Thoracic aorta (tissue), 2 donors: ENCODE measurements around the gene MTCL1. TPM values are rescaled to one million over a fixed set of nuclear protein-coding genes. Genes with fewer than 3 reads are reported as not detected.

Experiments
- ATAC-seq: fragments of 150-250 bp; one replicate; pipeline ENCODE4 v1.8.0; 2017; ENCODE audit warnings: low read depth; ENCODE audit not compliant: insufficient number of reproducible peaks, low FRiP score
- DNase-seq: peaks from one replicate; pipeline ENCODE4 v3.0.0-alpha.2; 2020; ENCODE audit warnings: low spot score
- H3K27ac ChIP-seq, 2 donors: fragments of 200-600 bp; sonication (generic); 1 replicate in 1 of 2; 2 replicates in 1 of 2; pipeline ENCODE4 v1.5.1; 2016; ENCODE audit warnings: mild to moderate bottlenecking in 2 of 2, moderate library complexity in 2 of 2
- H3K27me3 ChIP-seq: fragments of 200-600 bp; sonication (generic); replicated peaks from 2 replicates; pipeline ENCODE4 v1.6.0; 2016; ENCODE audit warnings: mild to moderate bottlenecking; ENCODE audit not compliant: insufficient read depth
- H3K36me3 ChIP-seq: fragments of 200-600 bp; sonication (generic); one replicate; pipeline ENCODE4 v1.5.1; 2016
- H3K4me1 ChIP-seq, 2 donors: fragments of 200-600 bp; sonication (generic); 1 replicate in 1 of 2; 2 replicates in 1 of 2; pipeline versions ENCODE4 v1.5.1 to v1.6.0; 2016; ENCODE audit warnings: low read depth in 2 of 2, mild to moderate bottlenecking in 1 of 2; ENCODE audit not compliant: control insufficient read depth in 1 of 2
- H3K4me3 ChIP-seq: fragments of 200-600 bp; sonication (generic); 2 replicates; pipeline ENCODE4 v1.5.1; 2016; ENCODE audit warnings: mild to moderate bottlenecking
- H3K9me3 ChIP-seq: fragments of 200-600 bp; sonication (generic); 2 replicates; pipeline ENCODE4 v1.5.1; 2016
- total RNA-seq, 2 donors: library from RNA; depleted of rRNA; stranded (reverse); fragments of >200 nt; gene quantifications; one replicate each; pipeline versions ENCODE4 v1.1.0 to v1.2.3, GENCODE V29; 2016
- TF ChIP-seq, protein P1 (sequence below): fragments of 200-600 bp; sonication (generic); IDR thresholded peaks from one replicate; pipeline ENCODE4 v1.5.1; 2019; ENCODE audit warnings: antibody characterized with exemption

Gene MTCL1
- total RNA-seq, 2 donors from 2014 or later = 9.9 to 23.3 TPM

DNA sequence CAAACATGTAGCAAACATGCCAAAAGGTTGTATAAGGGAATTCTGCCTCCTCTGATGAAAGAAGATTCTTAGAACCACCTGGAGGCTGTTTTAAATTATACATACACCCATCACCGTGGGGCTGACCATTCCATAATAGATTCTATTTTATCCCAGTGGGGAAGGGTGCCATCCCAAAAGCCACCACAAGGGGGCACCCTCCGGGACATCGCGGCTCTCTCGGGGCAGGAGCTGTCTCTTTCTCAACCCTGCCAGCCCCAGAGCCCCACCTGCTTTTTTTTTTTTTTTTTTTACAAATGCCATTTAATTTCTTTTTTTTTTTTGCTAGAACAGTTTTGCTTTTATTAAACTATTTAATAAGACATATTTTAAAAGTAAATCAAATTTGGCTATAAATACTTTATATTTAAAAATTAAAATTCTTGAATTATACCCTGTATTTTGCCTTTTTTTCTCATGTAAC, 8.6 kb upstream of the MTCL1 start:
- Histone ChIP-seq H3K4me1 (no peaks in the 10 kb centered on the region), H3K27ac (no peak overlapping the region), H3K9me3 (no peaks in the 10 kb centered on the region), H3K27me3 (no peaks in the 10 kb centered on the region), H3K4me3 (no peak overlapping the region), H3K36me3 (no peaks in the 10 kb centered on the region)
- no peak for DNase-seq
- ATAC-seq = peak; percentile 69
- TF ChIP-seq, protein P1, sequence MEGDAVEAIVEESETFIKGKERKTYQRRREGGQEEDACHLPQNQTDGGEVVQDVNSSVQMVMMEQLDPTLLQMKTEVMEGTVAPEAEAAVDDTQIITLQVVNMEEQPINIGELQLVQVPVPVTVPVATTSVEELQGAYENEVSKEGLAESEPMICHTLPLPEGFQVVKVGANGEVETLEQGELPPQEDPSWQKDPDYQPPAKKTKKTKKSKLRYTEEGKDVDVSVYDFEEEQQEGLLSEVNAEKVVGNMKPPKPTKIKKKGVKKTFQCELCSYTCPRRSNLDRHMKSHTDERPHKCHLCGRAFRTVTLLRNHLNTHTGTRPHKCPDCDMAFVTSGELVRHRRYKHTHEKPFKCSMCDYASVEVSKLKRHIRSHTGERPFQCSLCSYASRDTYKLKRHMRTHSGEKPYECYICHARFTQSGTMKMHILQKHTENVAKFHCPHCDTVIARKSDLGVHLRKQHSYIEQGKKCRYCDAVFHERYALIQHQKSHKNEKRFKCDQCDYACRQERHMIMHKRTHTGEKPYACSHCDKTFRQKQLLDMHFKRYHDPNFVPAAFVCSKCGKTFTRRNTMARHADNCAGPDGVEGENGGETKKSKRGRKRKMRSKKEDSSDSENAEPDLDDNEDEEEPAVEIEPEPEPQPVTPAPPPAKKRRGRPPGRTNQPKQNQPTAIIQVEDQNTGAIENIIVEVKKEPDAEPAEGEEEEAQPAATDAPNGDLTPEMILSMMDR = peak; percentile 88

DNA sequence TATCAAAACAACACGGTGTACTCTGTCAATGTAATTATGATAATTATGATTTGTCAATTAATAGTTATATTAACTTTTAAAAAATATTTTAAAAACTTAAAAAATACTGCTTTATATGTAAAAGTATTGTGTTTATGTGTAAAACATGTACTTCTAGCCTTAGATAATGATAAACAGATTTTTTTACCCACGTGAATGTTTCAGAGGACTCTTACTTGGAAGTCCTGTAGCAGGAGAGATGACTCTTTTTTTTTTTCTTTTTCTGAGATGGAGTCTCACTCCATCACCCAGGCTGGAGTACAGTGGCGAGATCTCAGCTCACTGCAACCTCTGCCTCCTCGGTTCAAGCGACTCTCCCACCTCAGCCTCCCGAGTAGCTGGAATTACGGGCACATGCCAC, 6.2 kb upstream of the MTCL1 start:
- Histone ChIP-seq H3K27ac (no peak overlapping the region), H3K4me1 (peaks cover 5 to 6% of the 10 kb centered on the region in 2 donors), H3K36me3 (no peaks in the 10 kb centered on the region), H3K9me3 (no peaks in the 10 kb centered on the region), H3K27me3 (no peaks in the 10 kb centered on the region), H3K4me3 (no peak overlapping the region)
- no peak for DNase-seq
- no peak for ATAC-seq
- TF ChIP-seq, protein P1 = no peak

DNA sequence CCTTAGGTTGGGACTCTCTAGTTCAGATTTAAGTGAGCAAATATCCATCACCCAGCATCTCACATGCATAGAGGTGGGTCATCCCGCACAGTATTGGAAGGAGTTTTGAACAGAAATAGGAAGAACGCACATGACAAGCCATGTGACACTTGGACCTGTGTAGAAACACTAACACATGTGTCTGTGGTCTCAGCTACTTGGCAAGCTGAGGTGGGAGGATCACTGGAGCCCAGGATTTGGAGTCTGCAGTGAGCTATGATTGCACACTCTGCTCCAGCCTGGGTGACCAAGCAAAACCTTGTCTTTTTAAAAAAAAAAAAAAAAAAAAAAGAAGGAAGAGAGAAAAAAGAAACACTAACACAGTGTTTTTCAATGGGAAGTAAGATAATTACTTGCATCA, 5.4 kb upstream of the MTCL1 start:
- DNase-seq (no peak), ATAC-seq (no peak)
- peaks cover 5 to 9% of the 10 kb centered on the region in 2 donors for H3K4me1 ChIP-seq
- H3K9me3 ChIP-seq = no peaks in the 10 kb centered on the region
- H3K27me3 ChIP-seq = no peaks in the 10 kb centered on the region
- H3K4me3 ChIP-seq = no peak overlapping the region
- TF ChIP-seq, protein P1 = no peak
- no peak overlapping the region for H3K27ac ChIP-seq
- H3K36me3 ChIP-seq = no peaks in the 10 kb centered on the region

DNA sequence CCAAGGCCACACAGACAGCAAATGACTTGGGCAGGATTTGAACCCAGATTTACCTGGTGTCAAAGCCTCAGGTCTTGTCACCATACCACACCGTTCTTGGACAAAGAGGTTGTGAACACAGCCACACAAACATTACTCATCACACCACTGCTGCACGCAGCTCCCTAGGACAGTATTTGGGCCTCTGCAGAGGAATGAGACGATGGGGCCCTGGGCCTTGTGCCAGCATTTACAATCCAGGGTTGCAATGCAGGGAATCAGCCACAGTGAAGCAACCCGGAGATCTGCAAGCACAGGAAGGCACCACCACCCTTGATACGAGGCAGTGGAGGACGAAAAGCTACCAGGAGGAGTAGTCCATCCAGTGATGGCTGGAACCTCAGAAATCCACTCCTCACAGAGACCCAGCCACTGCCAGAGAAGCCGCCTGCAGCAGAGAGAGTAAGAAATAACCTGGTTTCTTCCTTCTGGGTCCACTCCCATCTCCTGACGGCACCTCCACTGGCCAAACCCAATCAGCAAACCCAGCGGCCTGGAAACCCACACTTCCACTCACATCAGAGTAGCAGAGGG, 3.7 kb upstream of the MTCL1 start:
- DNase-seq = no peak
- Histone ChIP-seq H3K27me3 (no peaks in the 10 kb centered on the region), H3K4me1 (peaks cover 5 to 15% of the 10 kb centered on the region in 2 donors), H3K27ac (no peak overlapping the region), H3K36me3 (no peaks in the 10 kb centered on the region), H3K4me3 (no peak overlapping the region), H3K9me3 (no peaks in the 10 kb centered on the region)
- TF ChIP-seq, protein P1 = no peak
- no peak for ATAC-seq

DNA sequence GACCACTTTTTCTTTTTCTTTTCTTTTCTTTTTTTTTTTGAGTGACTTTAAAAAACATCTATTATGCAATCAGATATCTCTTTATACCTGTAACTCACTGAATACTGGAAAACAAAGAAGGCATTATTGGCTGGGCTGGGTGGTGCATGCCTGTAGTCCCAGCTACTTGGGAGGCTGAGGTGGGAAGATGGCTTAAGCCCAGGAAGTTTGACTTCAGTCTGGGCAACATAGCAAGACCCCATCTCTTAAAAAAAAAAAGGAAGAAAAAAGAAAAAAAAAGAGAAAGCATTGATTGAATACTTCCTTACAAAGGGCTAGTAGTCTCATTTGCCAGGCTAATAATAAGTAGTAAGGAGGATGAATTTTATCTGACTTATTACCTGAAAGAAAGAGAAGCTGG, 2.7 kb upstream of the MTCL1 start:
- no peak for ATAC-seq
- Histone ChIP-seq H3K36me3 (no peaks in the 10 kb centered on the region), H3K9me3 (no peaks in the 10 kb centered on the region), H3K27me3 (no peaks in the 10 kb centered on the region), H3K27ac (no peak overlapping the region), H3K4me1 (peaks cover 5 to 20% of the 10 kb centered on the region in 2 donors), H3K4me3 (no peak overlapping the region)
- no peak for DNase-seq
- TF ChIP-seq, protein P1 = no peak
